ENCODE measurements around the gene MEG3.

DNA sequence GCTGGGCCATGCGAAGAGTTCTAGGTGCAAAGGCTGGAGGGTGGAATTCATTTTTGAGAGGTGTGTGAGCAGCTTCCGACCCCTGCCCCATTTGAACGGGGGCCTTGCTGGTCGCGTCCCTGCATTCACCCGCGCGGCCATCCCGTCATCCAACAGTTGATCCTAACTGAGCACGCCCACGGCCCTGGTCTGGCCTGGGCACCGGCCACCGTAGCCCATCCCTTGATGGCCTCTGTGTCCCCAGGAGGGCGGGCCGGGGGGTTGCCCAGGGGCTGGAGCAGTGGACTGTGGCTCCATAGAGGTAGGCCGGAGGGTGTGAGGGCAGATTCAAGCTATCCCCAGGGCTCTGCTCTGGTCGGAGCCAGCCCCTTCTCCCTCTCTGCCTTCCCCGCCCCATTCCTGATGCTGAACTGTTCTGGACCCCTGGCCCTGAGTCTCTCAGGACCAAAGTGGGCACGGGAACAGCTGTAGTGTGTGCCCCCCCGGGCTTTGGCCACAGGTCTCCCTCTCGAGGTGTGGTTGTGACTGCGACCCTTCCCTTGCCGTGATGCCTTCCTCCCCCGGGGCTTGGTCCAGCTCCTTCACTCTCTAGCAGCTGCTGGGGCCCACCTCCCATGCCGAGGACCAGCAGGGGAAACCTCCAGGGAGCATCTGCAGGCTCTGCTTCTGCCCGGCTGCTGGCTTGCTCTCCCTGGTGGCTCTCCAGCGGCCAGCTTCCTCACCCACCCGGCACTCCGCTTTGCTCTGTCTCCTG, 9.1 kb downstream of the MEG3 start:
- TF ChIP-seq CTCF (IDR thresholded peaks at IDR 0.05) = no peak
- TF ChIP-seq POLR2A (IDR thresholded peaks at IDR 0.05) = no peak

All from thyroid gland (tissue), 4 donors.